Sigmoid colon (tissue), 7 donors: ENCODE data around the gene DRAM1. TPM values are rescaled to one million over a fixed set of nuclear protein-coding genes. Genes with fewer than 3 reads are reported as not detected.
"Not testable (repeated sequence)": the region's sequence is repeated elsewhere in the genome, so short reads cannot be mapped to it uniquely, and the experiment has no call there.

Experiments used
- DNase-seq: peaks from one replicate; pipeline ENCODE4 v3.0.0-alpha.2; 2019
- H3K27ac ChIP-seq, 4 donors: fragments of 200-600 bp; sonication (generic); one replicate each; pipeline ENCODE4 v1.5.1; 2016 to 2019; ENCODE audit warnings: mild to moderate bottlenecking in 1 of 4
- H3K27me3 ChIP-seq, 3 donors: fragments of 200-600 bp; sonication (generic); one replicate each; pipeline ENCODE4 v1.5.1; 2019; ENCODE audit warnings: mild to moderate bottlenecking in 1 of 3
- H3K36me3 ChIP-seq, 4 donors: fragments of 200-600 bp; sonication (generic); one replicate each; pipeline ENCODE4 v1.5.1; 2016 to 2019
- H3K4me1 ChIP-seq, 4 donors: fragments of 200-600 bp; sonication (generic); one replicate each; pipeline ENCODE4 v1.5.1; 2017 to 2019
- H3K4me3 ChIP-seq, 4 donors: fragments of 200-600 bp; sonication (generic); one replicate each; pipeline ENCODE4 v1.5.1; 2017 to 2019; ENCODE audit warnings: mild to moderate bottlenecking in 2 of 4, moderate library complexity in 1 of 4
- H3K9me3 ChIP-seq, 4 donors: fragments of 200-600 bp in 3 of 4; sonication (generic) in 3 of 4; one replicate each; pipeline versions ENCODE4 v1.5.1 to v1.6.1; 2013 to 2019
- EP300 ChIP-seq, 4 donors: sonication (generic); formaldehyde crosslinking; IDR thresholded peaks; one replicate each; pipeline ENCODE4 v1.6.1; 2017; ENCODE audit warnings: antibody characterized with exemption in 4 of 4
- POLR2A ChIP-seq, 2 donors: fragments of 450-650 bp; IDR thresholded peaks; one replicate each; pipeline ENCODE4 v1.6.1; 2016; ENCODE audit warnings: antibody characterized with exemption in 2 of 2, mild to moderate bottlenecking in 2 of 2, moderate library complexity in 2 of 2
- POLR2AphosphoS5 ChIP-seq, 4 donors: sonication (generic); formaldehyde crosslinking; IDR thresholded peaks; one replicate each; pipeline ENCODE4 v1.6.1; 2017; ENCODE audit warnings: antibody characterized with exemption in 4 of 4
- WGBS, 2 donors: extraction: QIAGEN DNeasy Blood & Tissue Kit; methylation state at CpG; one replicate each; pipeline ENCODE4 v1.1.7; 2013; 5-methylcytosine and 5-hydroxymethylcytosine counted together
- intact Hi-C: fragments of 100-400 bp; cut with DNase I; formaldehyde crosslinking; loops from one replicate; pipeline ENCODE4 v1.15.1; 2023
- polyA plus RNA-seq, 3 donors: library from polyadenylated mRNA; stranded (reverse); fragments of 200-250 nt; gene quantifications; one replicate each; pipeline ENCODE4 v1.2.3, GENCODE V29; 2013
- total RNA-seq, 4 donors: library from RNA; depleted of rRNA; stranded (reverse); fragments of >200 nt; gene quantifications; one replicate each; pipeline ENCODE4 v1.1.0, GENCODE V29; 2016
- TF ChIP-seq, protein P1 (sequence below), 4 experiments: fragments of 450-650 bp in 3 of 4; fragments of 200-600 bp in 1 of 4; IDR thresholded peaks; one replicate each; pipeline ENCODE4 v1.5.1; 2016 to 2019; ENCODE audit warnings: antibody characterized with exemption in 4 of 4, mild to moderate bottlenecking in 3 of 4, moderate library complexity in 2 of 4
- donor health status: healthy with polysubstance abuse.
- donor health status: Bipolar disorder and iron deficiency.
- donor health status: healthy.

The DRAM1 gene
- total and polyA plus RNA-seq, 7 donors, result 4.2 to 21.6 (median 15.3) TPM

DNA sequence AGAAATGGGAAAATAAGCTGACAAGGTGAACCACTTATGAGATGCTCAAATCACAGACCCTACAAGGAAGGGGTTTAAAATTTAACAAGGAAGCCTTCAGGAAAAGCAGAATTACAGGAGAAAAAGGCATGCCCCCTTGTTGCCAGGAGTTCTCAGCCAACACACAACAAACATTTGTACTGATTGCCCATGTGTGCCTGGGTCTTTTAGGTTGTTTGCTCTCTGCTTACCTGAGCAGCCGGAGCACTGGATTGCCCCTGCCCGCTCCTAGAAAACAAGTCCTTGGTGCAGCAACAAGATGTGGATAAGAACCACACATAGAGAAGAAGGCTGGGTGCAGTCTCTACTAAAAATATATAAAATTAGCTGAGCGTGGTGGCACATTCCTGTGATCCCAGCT, 3.4 kb downstream of the DRAM1 start:
- peaks cover 0 to 18% (median 9%) of the 10 kb centered on the region in 4 donors for H3K4me1 ChIP-seq
- no peak for DNase-seq
- TF ChIP-seq, protein P1, sequence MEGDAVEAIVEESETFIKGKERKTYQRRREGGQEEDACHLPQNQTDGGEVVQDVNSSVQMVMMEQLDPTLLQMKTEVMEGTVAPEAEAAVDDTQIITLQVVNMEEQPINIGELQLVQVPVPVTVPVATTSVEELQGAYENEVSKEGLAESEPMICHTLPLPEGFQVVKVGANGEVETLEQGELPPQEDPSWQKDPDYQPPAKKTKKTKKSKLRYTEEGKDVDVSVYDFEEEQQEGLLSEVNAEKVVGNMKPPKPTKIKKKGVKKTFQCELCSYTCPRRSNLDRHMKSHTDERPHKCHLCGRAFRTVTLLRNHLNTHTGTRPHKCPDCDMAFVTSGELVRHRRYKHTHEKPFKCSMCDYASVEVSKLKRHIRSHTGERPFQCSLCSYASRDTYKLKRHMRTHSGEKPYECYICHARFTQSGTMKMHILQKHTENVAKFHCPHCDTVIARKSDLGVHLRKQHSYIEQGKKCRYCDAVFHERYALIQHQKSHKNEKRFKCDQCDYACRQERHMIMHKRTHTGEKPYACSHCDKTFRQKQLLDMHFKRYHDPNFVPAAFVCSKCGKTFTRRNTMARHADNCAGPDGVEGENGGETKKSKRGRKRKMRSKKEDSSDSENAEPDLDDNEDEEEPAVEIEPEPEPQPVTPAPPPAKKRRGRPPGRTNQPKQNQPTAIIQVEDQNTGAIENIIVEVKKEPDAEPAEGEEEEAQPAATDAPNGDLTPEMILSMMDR (IDR thresholded peaks at IDR 0.05), result no peak
- TF ChIP-seq EP300 (IDR thresholded peaks at IDR 0.05) (no peak), POLR2AphosphoS5 (IDR thresholded peaks at IDR 0.05) (no peak), POLR2A (IDR thresholded peaks at IDR 0.05) (no peak)
- no peak overlapping the region for H3K4me3 ChIP-seq
- H3K9me3 ChIP-seq, result no peaks in the 10 kb centered on the region
- no peak overlapping the region for H3K27ac ChIP-seq
- intact Hi-C loops, result no loop called here
- no peaks in the 10 kb centered on the region for H3K27me3 ChIP-seq
- WGBS, 2 donors, result 91% methylated on average over 3 of the region's 3 CpGs
- no peaks in the 10 kb centered on the region for H3K36me3 ChIP-seq

GRCh38 chr12:101881228-101881627, 3.8 kb downstream of the DRAM1 start:
- Histone ChIP-seq H3K9me3 (no peaks in the 10 kb centered on the region), H3K27me3 (no peaks in the 10 kb centered on the region), H3K36me3 (no peaks in the 10 kb centered on the region), H3K4me1 (peaks cover 0 to 18% (median 9%) of the 10 kb centered on the region in 4 donors), H3K27ac (no peak overlapping the region), H3K4me3 (no peak overlapping the region)
- no peak for DNase-seq
- 92 to 93% methylated on average over 4 of the region's 4 CpGs for whole genome bisulfite sequencing, 2 donors
- intact Hi-C loops, result no loop called here
- TF ChIP-seq EP300 (IDR thresholded peaks at IDR 0.05), result no peak
- TF ChIP-seq, protein P1 (IDR thresholded peaks at IDR 0.05), result no peak
- TF ChIP-seq POLR2A (IDR thresholded peaks at IDR 0.05), result no peak
- TF ChIP-seq POLR2AphosphoS5 (IDR thresholded peaks at IDR 0.05), result no peak

DNA sequence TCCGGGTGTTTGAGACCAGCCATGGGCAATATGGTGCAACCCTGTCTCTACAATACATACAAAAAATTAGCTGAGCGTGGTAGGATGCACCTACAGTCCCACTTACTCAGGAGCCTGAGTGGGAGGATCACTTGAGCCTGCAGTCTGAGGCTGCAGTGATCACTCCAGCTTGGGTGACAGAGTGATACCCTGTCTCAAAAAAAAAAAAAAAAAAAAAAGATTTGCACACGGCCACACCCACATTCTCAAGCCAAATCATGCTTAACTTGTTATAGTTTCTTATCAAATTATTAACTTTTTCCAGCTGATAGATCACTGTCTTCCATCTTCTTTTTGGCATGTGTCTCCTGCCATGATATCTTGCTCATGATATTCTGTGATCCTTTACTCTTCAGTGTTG, 6.8 kb downstream of the DRAM1 start:
- 89 to 94% methylated on average over 3 of the region's 3 CpGs for WGBS, 2 donors
- TF ChIP-seq POLR2A (IDR thresholded peaks at IDR 0.05), result no peak
- no peak for TF ChIP-seq POLR2AphosphoS5 (IDR thresholded peaks at IDR 0.05)
- TF ChIP-seq EP300 (IDR thresholded peaks at IDR 0.05), result no peak
- TF ChIP-seq, protein P1 (IDR thresholded peaks at IDR 0.05), result no peak
- Histone ChIP-seq H3K27ac (no peak overlapping the region), H3K27me3 (no peaks in the 10 kb centered on the region), H3K9me3 (no peaks in the 10 kb centered on the region), H3K4me1 (peaks cover 0 to 3% (median 0%) of the 10 kb centered on the region in 4 donors), H3K36me3 (no peaks in the 10 kb centered on the region), H3K4me3 (no peak overlapping the region)
- DNase-seq, result no peak
- intact Hi-C loops, result no loop called here

GRCh38 chr12:101884781-101885340, 7.5 kb downstream of the DRAM1 start:
- 79 to 88% methylated on average over 10 of the region's 10 CpGs for WGBS, 2 donors
- H3K27ac ChIP-seq, intact Hi-C loops: not testable (repeated sequence)

DNA sequence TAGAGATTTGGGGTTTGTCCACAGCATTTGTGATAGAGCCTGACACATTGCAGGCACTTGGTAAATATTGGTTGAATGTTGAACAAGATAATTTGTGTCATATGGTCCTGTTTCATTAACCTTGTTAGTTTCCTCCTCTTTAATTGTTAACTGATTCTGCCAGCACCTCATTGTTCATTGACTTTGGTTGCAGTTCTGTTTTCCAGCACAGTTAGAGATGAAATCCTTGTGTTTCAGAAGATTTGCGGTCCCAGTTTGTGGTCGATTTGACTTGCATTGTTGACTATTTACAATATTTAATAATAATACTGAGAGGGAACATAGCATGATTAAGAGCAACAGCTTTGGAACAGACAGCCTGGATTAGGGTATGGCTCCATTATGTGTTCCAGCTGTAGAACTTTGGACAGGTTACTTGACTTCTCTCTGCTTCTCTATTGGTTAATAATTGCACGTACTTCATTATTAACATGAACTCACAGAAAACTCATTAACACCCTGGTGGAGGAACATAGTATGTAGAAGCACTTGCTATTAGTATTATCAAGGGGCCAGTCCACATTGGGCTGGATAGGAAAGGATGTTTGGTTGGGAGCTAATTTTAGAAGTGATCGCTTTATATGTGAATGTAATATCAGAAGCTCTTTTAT, 8.7 kb downstream of the DRAM1 start:
- H3K27ac ChIP-seq, result no peak overlapping the region
- H3K4me1 ChIP-seq, result peaks cover 0 to 2% (median under 1%) of the 10 kb centered on the region in 4 donors
- no peak for DNase-seq
- H3K36me3 ChIP-seq, result no peaks in the 10 kb centered on the region
- H3K9me3 ChIP-seq, result no peaks in the 10 kb centered on the region
- TF ChIP-seq, protein P1 (IDR thresholded peaks at IDR 0.05), result no peak
- TF ChIP-seq POLR2A (IDR thresholded peaks at IDR 0.05) (no peak), POLR2AphosphoS5 (IDR thresholded peaks at IDR 0.05) (no peak), EP300 (IDR thresholded peaks at IDR 0.05) (no peak)
- 88 to 90% methylated on average over 4 of the region's 4 CpGs for WGBS, 2 donors
- no peak overlapping the region for H3K4me3 ChIP-seq
- no peaks in the 10 kb centered on the region for H3K27me3 ChIP-seq
- intact Hi-C loops, result no loop called here

More at GRCh38 chr12:101884781-101885340, 7.5 kb downstream of the DRAM1 start:
- H3K9me3 ChIP-seq, H3K4me1 ChIP-seq, DNase-seq, H3K36me3 ChIP-seq, H3K27me3 ChIP-seq, H3K4me3 ChIP-seq: not testable (repeated sequence)
